IMR-90 (cell line): Measurements from ENCODE around the gene CREB3L1.

Source experiments
- CTCF ChIP-seq: conservative IDR thresholded peaks from 2 replicates; pipeline ENCODE4 v1.5.1; 2012; ENCODE audit warnings: mild to moderate bottlenecking, low read depth, low read length, improper control_type of control experiment
- ELK1 ChIP-seq: fragments of 150-350 bp; IDR thresholded peaks from 2 replicates; pipeline ENCODE4 v1.6.1; 2016; ENCODE audit warnings: low read depth, mild to moderate bottlenecking, low read length, moderate library complexity, borderline replicate concordance
- MAFK ChIP-seq: IDR thresholded peaks from 2 replicates; pipeline ENCODE4 v1.6.1; 2012; ENCODE audit warnings: low read depth, low read length, improper control_type of control experiment
- MAZ ChIP-seq: IDR thresholded peaks from 2 replicates; pipeline ENCODE4 v1.6.1; 2012; ENCODE audit warnings: low read depth, mild to moderate bottlenecking, low read length, improper control_type of control experiment, moderate library complexity, borderline replicate concordance
- NFE2L2 ChIP-seq: fragments of 150-350 bp; IDR thresholded peaks from 2 replicates; pipeline ENCODE4 v1.6.1; 2016; ENCODE audit warnings: low read depth, mild to moderate bottlenecking, low read length
- POLR2A ChIP-seq: IDR thresholded peaks from 2 replicates; pipeline ENCODE4 v1.6.1; 2012; ENCODE audit warnings: mild to moderate bottlenecking, low read depth, low read length
- RFX5 ChIP-seq: IDR thresholded peaks from 2 replicates; pipeline ENCODE4 v1.8.0; 2012; ENCODE audit warnings: low read depth, mild to moderate bottlenecking, low read length, moderate library complexity
- SMC3 ChIP-seq: fragments of 150-350 bp; IDR thresholded peaks from 2 replicates; pipeline ENCODE4 v1.6.1; 2016; ENCODE audit warnings: low read depth, mild to moderate bottlenecking, antibody characterized with exemption, low read length, moderate library complexity

GRCh38 chr11:46294365-46295309 lies 17.2 kb downstream of the CREB3L1 start:
- TF ChIP-seq POLR2A (no peak), CTCF (no peak), RFX5 (no peak), MAZ (peak; percentile 74), SMC3 (no peak), MAFK (no peak), NFE2L2 (no peak), ELK1 (no peak)
